ENCODE results near the gene KL.

KL gene

GRCh38 chr13:33080972-33081590 lies 64.9 kb downstream of the KL start:
- DNase-seq (ENCODE audit: low read depth in 2 of 2), result no peak

- no peak for DNase-seq (ENCODE audit: low read depth in 2 of 2)
Observed at GRCh38 chr13:33081666-33082065, 65.4 kb downstream of the KL start.

GRCh38 chr13:33083054-33083453 lies 66.8 kb downstream of the KL start:
- no peak for DNase-seq (ENCODE audit: low read depth in 2 of 2)

GRCh38 chr13:33087091-33087490 lies 70.9 kb downstream of the KL start:
- DNase-seq (ENCODE audit: low read depth in 2 of 2), result no peak

GRCh38 chr13:33087790-33088189 lies 71.6 kb downstream of the KL start:
- DNase-seq (ENCODE audit: low read depth in 2 of 2), result no peak

- DNase-seq (ENCODE audit: low read depth in 2 of 2), result no peak
Observed at GRCh38 chr13:33089311-33089710, 73.1 kb downstream of the KL start.

- DNase-seq (ENCODE audit: low read depth in 2 of 2), result no peak
Observed at GRCh38 chr13:33090755-33091414, 74.7 kb downstream of the KL start.

GRCh38 chr13:33091415-33091774 lies 75.2 kb downstream of the KL start:
- no peak for DNase-seq (ENCODE audit: low read depth in 2 of 2)

GRCh38 chr13:33092073-33092987 lies 76.1 kb downstream of the KL start:
- DNase-seq (ENCODE audit: low read depth in 2 of 2), result no peak

GRCh38 chr13:33096886-33097605 lies 80.8 kb downstream of the KL start:
- no peak for DNase-seq (ENCODE audit: low read depth in 2 of 2)

GRCh38 chr13:33099860-33100259 lies 83.6 kb downstream of the KL start:
- DNase-seq (ENCODE audit: low read depth in 2 of 2), result no peak

GRCh38 chr13:33100886-33101285 lies 84.7 kb downstream of the KL start:
- DNase-seq (ENCODE audit: low read depth in 2 of 2), result no peak

- no peak for DNase-seq (ENCODE audit: low read depth in 2 of 2)
Observed at GRCh38 chr13:33101835-33102234, 85.6 kb downstream of the KL start.

- no peak for DNase-seq (ENCODE audit: low read depth in 2 of 2)
Observed at GRCh38 chr13:33103457-33103856, 87.2 kb downstream of the KL start.

- no peak for DNase-seq (ENCODE audit: low read depth in 2 of 2)
Observed at GRCh38 chr13:33105387-33106005, 89.3 kb downstream of the KL start.

GRCh38 chr13:33106656-33107360 lies 90.6 kb downstream of the KL start:
- no peak for DNase-seq (ENCODE audit: low read depth in 2 of 2)

- DNase-seq (ENCODE audit: low read depth in 2 of 2), result no peak
Observed at GRCh38 chr13:33107361-33107760, 91.1 kb downstream of the KL start.

GRCh38 chr13:33108620-33109019 lies 92.4 kb downstream of the KL start:
- DNase-seq (ENCODE audit: low read depth in 2 of 2), result no peak

GRCh38 chr13:33109271-33109697 lies 93.1 kb downstream of the KL start:
- DNase-seq (ENCODE audit: low read depth in 2 of 2), result no peak

- DNase-seq (ENCODE audit: low read depth in 2 of 2), result no peak
Observed at GRCh38 chr13:33109801-33110200, 93.6 kb downstream of the KL start.

GRCh38 chr13:33110386-33110712 lies 94.1 kb downstream of the KL start:
- DNase-seq (ENCODE audit: low read depth in 2 of 2), result no peak
